OCI-LY3 (cell line): Measurements from ENCODE around the gene INTS6.

Source experiments
- H2AFZ ChIP-seq: fragments of 200-600, 300-600 bp; shearing (Covaris generic); 2 replicates; pipeline ENCODE4 v1.6.0; 2014; ENCODE audit warnings: antibody characterized with exemption, low read depth, low read length
- H3K27ac ChIP-seq: fragments of 200-600, 300-600 bp; sonication (generic); 2 replicates; pipeline ENCODE4 v1.5.1; 2014; ENCODE audit warnings: mild to moderate bottlenecking, low read length, moderate library complexity, mixed read lengths
- H3K27me3 ChIP-seq: fragments of 200-600, 300-600 bp; sonication (generic); 2 replicates; pipeline ENCODE4 v1.6.1; 2014; ENCODE audit warnings: low read depth, low read length, mixed read lengths
- H3K36me3 ChIP-seq: fragments of 200-600, 300-600 bp; sonication (generic); replicated peaks from 2 replicates; pipeline ENCODE3; 2014; ENCODE audit warnings: low read depth, low read length, mixed read lengths
- H3K4me1 ChIP-seq: fragments of 300-600, 200-600 bp; sonication (generic); 2 replicates; pipeline ENCODE4 v1.6.1; 2014; ENCODE audit warnings: low read length, mixed read lengths
- H3K4me2 ChIP-seq: fragments of 200-600, 300-600 bp; sonication (generic); 2 replicates; pipeline ENCODE4 v1.6.1; 2014; ENCODE audit warnings: low read length, mixed read lengths
- H3K4me3 ChIP-seq: fragments of 300-600, 200-600 bp; sonication (generic); 2 replicates; pipeline ENCODE4 v1.5.1; 2014; ENCODE audit warnings: antibody characterized with exemption, mild to moderate bottlenecking, low read length, moderate library complexity
- H3K79me2 ChIP-seq: fragments of 300-600, 200-600 bp; shearing (Covaris generic); 2 replicates; pipeline ENCODE4 v1.6.1; 2014; ENCODE audit warnings: mild to moderate bottlenecking, low read length, mixed read lengths
- H3K9ac ChIP-seq: fragments of 300-600, 200-600 bp; shearing (Covaris generic); 2 replicates; pipeline ENCODE4 v1.6.0; 2014; ENCODE audit warnings: mild to moderate bottlenecking, low read length, moderate library complexity
- H3K9me3 ChIP-seq: fragments of 200-600, 300-600 bp; shearing (Covaris generic); 2 replicates; pipeline ENCODE4 v1.6.1; 2014; ENCODE audit warnings: low read length, mixed read lengths; ENCODE audit not compliant: insufficient read depth
- H4K20me1 ChIP-seq: fragments of 200-600, 300-600 bp; sonication (generic); 2 replicates; pipeline ENCODE4 v1.6.1; 2016; ENCODE audit warnings: low read length, mixed read lengths; ENCODE audit not compliant: insufficient read depth
- EZH2phosphoT487 ChIP-seq: fragments of 200-600 bp; shearing (Covaris generic); IDR thresholded peaks from 2 replicates; pipeline ENCODE4 v1.6.1; 2018; ENCODE audit warnings: antibody characterized with exemption, mixed run types, low read depth
- TF ChIP-seq, protein P1 (sequence below): fragments of 200-600, 300-600 bp; sonication (generic); IDR thresholded peaks from 2 replicates; pipeline ENCODE4 v1.5.1; 2014; ENCODE audit warnings: antibody characterized with exemption, low read length, low read depth

Gene INTS6

DNA sequence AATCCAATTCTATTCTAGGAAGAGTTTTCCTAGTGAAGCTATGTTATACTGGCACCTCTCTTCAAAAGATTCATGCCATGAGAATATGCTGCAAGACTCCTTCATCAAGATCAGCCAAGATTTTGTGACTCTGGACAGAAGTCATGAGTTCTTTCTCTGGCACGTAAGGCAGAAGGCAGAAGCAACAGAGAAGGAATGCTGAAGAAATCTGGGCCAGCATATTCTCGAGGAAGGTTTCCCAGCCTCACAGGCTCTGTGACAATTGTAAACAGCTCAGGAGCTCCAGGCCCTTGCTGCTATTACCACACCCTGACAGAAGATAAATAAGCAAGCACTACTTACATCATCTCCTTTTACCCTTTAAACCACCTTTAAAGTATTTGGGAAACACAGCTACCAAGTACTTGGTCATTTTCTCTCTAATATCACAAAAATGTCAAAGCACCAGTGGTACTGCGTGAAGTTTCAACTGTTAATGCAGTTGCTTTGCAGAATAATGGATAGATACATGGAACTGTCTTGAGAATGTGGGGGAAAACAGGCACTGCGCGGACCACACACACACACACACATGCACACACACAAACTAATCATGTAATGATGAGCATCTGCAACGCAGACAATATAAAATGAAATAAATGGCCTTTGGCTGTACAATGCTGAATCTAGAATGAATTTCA is 55.4 kb downstream of the INTS6 start:
- H3K4me3 ChIP-seq = no peak overlapping the region
- no peaks in the 10 kb centered on the region for H3K27me3 ChIP-seq
- H3K79me2 ChIP-seq = peaks cover 89% of the 10 kb centered on the region
- no peaks in the 10 kb centered on the region for H3K9me3 ChIP-seq
- no peak overlapping the region for H2AFZ ChIP-seq
- peaks cover 67% of the 10 kb centered on the region for H4K20me1 ChIP-seq
- H3K4me2 ChIP-seq = 0 out of 2 replicates have a peak overlapping the region, but pooled peaks have one; percentile 31
- TF ChIP-seq, protein P1, sequence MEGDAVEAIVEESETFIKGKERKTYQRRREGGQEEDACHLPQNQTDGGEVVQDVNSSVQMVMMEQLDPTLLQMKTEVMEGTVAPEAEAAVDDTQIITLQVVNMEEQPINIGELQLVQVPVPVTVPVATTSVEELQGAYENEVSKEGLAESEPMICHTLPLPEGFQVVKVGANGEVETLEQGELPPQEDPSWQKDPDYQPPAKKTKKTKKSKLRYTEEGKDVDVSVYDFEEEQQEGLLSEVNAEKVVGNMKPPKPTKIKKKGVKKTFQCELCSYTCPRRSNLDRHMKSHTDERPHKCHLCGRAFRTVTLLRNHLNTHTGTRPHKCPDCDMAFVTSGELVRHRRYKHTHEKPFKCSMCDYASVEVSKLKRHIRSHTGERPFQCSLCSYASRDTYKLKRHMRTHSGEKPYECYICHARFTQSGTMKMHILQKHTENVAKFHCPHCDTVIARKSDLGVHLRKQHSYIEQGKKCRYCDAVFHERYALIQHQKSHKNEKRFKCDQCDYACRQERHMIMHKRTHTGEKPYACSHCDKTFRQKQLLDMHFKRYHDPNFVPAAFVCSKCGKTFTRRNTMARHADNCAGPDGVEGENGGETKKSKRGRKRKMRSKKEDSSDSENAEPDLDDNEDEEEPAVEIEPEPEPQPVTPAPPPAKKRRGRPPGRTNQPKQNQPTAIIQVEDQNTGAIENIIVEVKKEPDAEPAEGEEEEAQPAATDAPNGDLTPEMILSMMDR = no peak
- no peak for TF ChIP-seq EZH2phosphoT487
- H3K36me3 ChIP-seq = peaks cover 44% of the 10 kb centered on the region
- no peak overlapping the region for H3K9ac ChIP-seq
- H3K27ac ChIP-seq = 0 out of 2 replicates have a peak overlapping the region, but pooled peaks have one; percentile 2
- H3K4me1 ChIP-seq = peaks cover 17% of the 10 kb centered on the region

DNA sequence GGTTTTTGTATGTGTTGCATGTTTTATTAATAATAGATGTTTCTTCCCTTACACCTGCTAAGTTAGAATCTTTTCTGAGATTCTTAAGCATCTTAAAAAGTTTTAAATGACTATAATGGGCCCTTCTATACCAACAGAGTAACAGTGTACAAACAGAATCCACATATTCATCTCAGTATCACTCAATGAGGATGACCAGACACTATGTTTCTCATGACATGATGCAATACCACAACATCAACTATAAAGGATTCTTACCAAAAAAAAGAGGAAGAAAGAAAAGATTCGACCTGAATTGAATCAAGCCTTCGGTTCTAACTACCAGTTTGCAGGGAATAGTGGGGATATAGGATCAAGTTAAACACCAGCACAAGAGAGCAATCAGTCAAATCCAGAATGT is 56.5 kb downstream of the INTS6 start:
- Histone ChIP-seq H3K4me3 (no peak overlapping the region), H4K20me1 (peaks cover 64% of the 10 kb centered on the region), H3K36me3 (peaks cover 40% of the 10 kb centered on the region), H3K9ac (no peak overlapping the region), H3K4me2 (peak overlapping the region; percentile 31), H2AFZ (no peak overlapping the region), H3K27me3 (no peaks in the 10 kb centered on the region), H3K79me2 (peaks cover 88% of the 10 kb centered on the region), H3K9me3 (no peaks in the 10 kb centered on the region), H3K4me1 (peaks cover 17% of the 10 kb centered on the region), H3K27ac (peak overlapping the region; percentile 42)
- TF ChIP-seq EZH2phosphoT487 = no peak
- TF ChIP-seq, protein P1 = no peak

DNA sequence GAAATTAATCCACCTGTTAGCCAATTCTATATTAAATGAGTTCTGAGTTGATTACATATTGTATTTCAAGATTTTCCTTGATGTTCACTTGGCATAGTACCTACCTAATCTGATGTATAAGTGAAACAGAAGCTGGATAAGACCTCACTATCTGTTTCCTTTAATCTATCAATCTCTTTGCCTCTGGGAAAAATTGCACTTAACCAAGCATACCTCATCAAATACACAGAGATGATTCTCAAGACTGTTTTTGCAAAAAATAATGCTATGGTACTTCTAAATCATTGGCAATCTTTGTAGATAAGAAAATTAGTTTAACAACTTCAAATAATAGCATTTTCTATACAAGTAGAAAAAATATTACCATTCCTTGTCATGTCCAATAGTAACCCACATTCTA is 58.1 kb downstream of the INTS6 start:
- peaks cover 30% of the 10 kb centered on the region for H3K36me3 ChIP-seq
- peaks cover 82% of the 10 kb centered on the region for H3K79me2 ChIP-seq

DNA sequence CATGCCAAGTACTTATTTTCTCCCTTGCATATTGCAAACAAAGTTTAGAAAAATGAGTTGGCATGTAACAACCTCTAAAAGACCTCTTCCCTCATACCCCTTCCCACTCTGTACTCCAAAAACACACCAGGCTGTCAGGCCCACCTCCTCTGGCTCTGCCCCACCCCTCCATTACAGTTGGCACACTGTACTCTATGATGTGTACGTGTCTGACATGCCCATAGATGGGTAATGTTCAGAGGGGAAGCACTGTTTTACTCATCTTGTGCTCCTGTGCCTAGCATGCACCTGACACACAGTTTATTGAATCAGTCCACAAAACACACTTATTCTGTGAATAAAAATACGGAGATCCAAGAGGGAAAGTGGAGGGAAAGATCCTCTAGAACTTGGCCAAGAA is 67.7 kb downstream of the INTS6 start:
- Histone ChIP-seq H3K27me3 (no peaks in the 10 kb centered on the region), H3K9ac (peak overlapping the region; percentile 8; the same call in 1 of the 2 replicates), H4K20me1 (peaks cover 7% of the 10 kb centered on the region), H3K4me1 (peaks cover 34% of the 10 kb centered on the region), H3K4me2 (peak overlapping the region; percentile 47), H3K79me2 (peaks cover 42% of the 10 kb centered on the region), H3K27ac (peak overlapping the region; percentile 58), H3K9me3 (no peaks in the 10 kb centered on the region), H3K4me3 (peak overlapping the region; percentile 6; the same call in 1 of the 2 replicates), H3K36me3 (peaks cover 47% of the 10 kb centered on the region), H2AFZ (no peak overlapping the region)
- TF ChIP-seq, protein P1 = no peak
- TF ChIP-seq EZH2phosphoT487 = no peak

More for the DNA sequence above, 58.1 kb downstream of the INTS6 start:
- no peak overlapping the region for H3K27ac ChIP-seq
- H4K20me1 ChIP-seq = peaks cover 55% of the 10 kb centered on the region
- no peak overlapping the region for H2AFZ ChIP-seq
- no peak overlapping the region for H3K4me3 ChIP-seq
- no peak overlapping the region for H3K4me2 ChIP-seq
- no peak overlapping the region for H3K9ac ChIP-seq
- no peak for TF ChIP-seq EZH2phosphoT487
- TF ChIP-seq, protein P1 = no peak
- H3K4me1 ChIP-seq = peaks cover 27% of the 10 kb centered on the region
- H3K9me3 ChIP-seq = no peaks in the 10 kb centered on the region
- H3K27me3 ChIP-seq = no peaks in the 10 kb centered on the region
